Stimulated activated CD4-positive, alpha-beta T cell treated with anti-CD3 and anti-CD28 coated beads, TNF-alpha, amount 100 ng/mL, for 24 hours (primary cell): ENCODE measurements around the gene TMC8.

Experiments
- DNase-seq, 3 experiments: peaks; one replicate each; pipeline ENCODE4 v3.0.0-alpha.2; 2020; ENCODE audit warnings: low read depth in 3 of 3

Gene TMC8

GRCh38 chr17:78180083-78180482, 49.5 kb downstream of the TMC8 start:
- DNase-seq, result no peak

- no peak for DNase-seq
Observed at GRCh38 chr17:78180508-78180907, 49.9 kb downstream of the TMC8 start.

- DNase-seq, result no peak
Observed at GRCh38 chr17:78182504-78182903, 51.9 kb downstream of the TMC8 start.

- no peak for DNase-seq
Observed at GRCh38 chr17:78183916-78184315, 53.3 kb downstream of the TMC8 start.

GRCh38 chr17:78184351-78184750, 53.8 kb downstream of the TMC8 start:
- no peak for DNase-seq

GRCh38 chr17:78184868-78185267, 54.3 kb downstream of the TMC8 start:
- DNase-seq, result no peak

- no peak for DNase-seq
Observed at GRCh38 chr17:78185981-78186691, 55.6 kb downstream of the TMC8 start.

- peak; percentile 80 to 97 (median 80) for DNase-seq
Observed at GRCh38 chr17:78186692-78187595, 56.4 kb downstream of the TMC8 start, which contains the start of the genes AFMID and TK1. Gene AFMID, plus strand, starts transcription at chr17:78187362. Its CDS starts 9 bp downstream, at chr17:78187371. Gene TK1, minus strand, starts transcription at chr17:78187052. Its CDS starts 58 bp downstream, at chr17:78186994.
